Karpas-422 (cell line): ENCODE measurements around the gene NOS2. TPM values are rescaled to one million over a fixed set of nuclear protein-coding genes. Genes with fewer than 3 reads are reported as not detected.
A peak's percentile ranks its signal among the peaks of the same experiment; 100 is the strongest.
"Not testable (repeated sequence)": the region's sequence is repeated elsewhere in the genome, so short reads cannot be mapped to it uniquely, and the experiment has no call there.

Source experiments
- DNase-seq: peaks from one replicate; pipeline ENCODE4 v3.0.0-alpha.2; 2015
- H2AFZ ChIP-seq: fragments of 200-600 bp; sonication (generic); 2 replicates; pipeline ENCODE4 v1.6.1; 2014; ENCODE audit warnings: antibody characterized with exemption, low read length, mixed read lengths
- H3K27ac ChIP-seq: fragments of 200-600 bp; sonication (generic); 2 replicates; pipeline ENCODE4 v1.5.1; 2014; ENCODE audit warnings: mild to moderate bottlenecking, low read length, moderate library complexity
- H3K27me3 ChIP-seq: fragments of 200-600 bp; sonication (generic); 2 replicates; pipeline ENCODE4 v1.6.1; 2014; ENCODE audit warnings: low read length, mixed read lengths
- H3K36me3 ChIP-seq: fragments of 200-600 bp; sonication (generic); 2 replicates; pipeline ENCODE4 v1.6.1; 2014; ENCODE audit warnings: low read length, mixed read lengths; ENCODE audit not compliant: insufficient read depth
- H3K4me1 ChIP-seq: fragments of 200-600 bp; sonication (generic); 2 replicates; pipeline ENCODE4 v1.6.1; 2014; ENCODE audit warnings: mild to moderate bottlenecking, low read length, mixed read lengths
- H3K4me2 ChIP-seq: fragments of 200-600 bp; sonication (generic); 2 replicates; pipeline ENCODE4 v1.6.1; 2014; ENCODE audit warnings: low read length, low read depth, mild to moderate bottlenecking; ENCODE audit not compliant: poor library complexity, severe bottlenecking
- H3K4me3 ChIP-seq: fragments of 200-600 bp; sonication (generic); 2 replicates; pipeline ENCODE4 v1.5.1; 2014; ENCODE audit warnings: mild to moderate bottlenecking, antibody characterized with exemption, low read length, mixed read lengths
- H3K79me2 ChIP-seq: fragments of 200-600 bp; sonication (generic); 2 replicates; pipeline ENCODE4 v1.6.1; 2014; ENCODE audit warnings: mild to moderate bottlenecking, low read length, mixed read lengths
- H3K9ac ChIP-seq: fragments of 200-600 bp; sonication (generic); 2 replicates; pipeline ENCODE4 v1.6.0; 2014; ENCODE audit warnings: low read length
- H3K9me2 ChIP-seq: fragments of 200-600 bp; sonication (generic), shearing (Covaris generic); replicated peaks from 2 replicates; pipeline ENCODE4 v1.6.0; 2014; ENCODE audit warnings: mild to moderate bottlenecking, low read length, moderate library complexity; ENCODE audit not compliant: insufficient read depth
- H3K9me3 ChIP-seq: fragments of 300-700, 200-600 bp; sonication (generic); 2 replicates; pipeline ENCODE4 v1.6.1; 2014; ENCODE audit warnings: low read length, mixed read lengths
- H4K20me1 ChIP-seq: fragments of 200-600 bp; sonication (generic); 2 replicates; pipeline ENCODE4 v1.6.1; 2014; ENCODE audit warnings: mild to moderate bottlenecking, antibody characterized with exemption, low read length, low read depth; ENCODE audit not compliant: insufficient read depth
- total RNA-seq: library from RNA; depleted of rRNA; stranded (reverse); fragments of >200 nt; shearing (Covaris generic); gene quantifications from 2 replicates; pipeline ENCODE4 v1.2.3, GENCODE V29; 2014; ENCODE audit warnings: low replicate concordance

The NOS2 gene
- total RNA-seq, 1 experiment from 2014 or later = not detected

DNA sequence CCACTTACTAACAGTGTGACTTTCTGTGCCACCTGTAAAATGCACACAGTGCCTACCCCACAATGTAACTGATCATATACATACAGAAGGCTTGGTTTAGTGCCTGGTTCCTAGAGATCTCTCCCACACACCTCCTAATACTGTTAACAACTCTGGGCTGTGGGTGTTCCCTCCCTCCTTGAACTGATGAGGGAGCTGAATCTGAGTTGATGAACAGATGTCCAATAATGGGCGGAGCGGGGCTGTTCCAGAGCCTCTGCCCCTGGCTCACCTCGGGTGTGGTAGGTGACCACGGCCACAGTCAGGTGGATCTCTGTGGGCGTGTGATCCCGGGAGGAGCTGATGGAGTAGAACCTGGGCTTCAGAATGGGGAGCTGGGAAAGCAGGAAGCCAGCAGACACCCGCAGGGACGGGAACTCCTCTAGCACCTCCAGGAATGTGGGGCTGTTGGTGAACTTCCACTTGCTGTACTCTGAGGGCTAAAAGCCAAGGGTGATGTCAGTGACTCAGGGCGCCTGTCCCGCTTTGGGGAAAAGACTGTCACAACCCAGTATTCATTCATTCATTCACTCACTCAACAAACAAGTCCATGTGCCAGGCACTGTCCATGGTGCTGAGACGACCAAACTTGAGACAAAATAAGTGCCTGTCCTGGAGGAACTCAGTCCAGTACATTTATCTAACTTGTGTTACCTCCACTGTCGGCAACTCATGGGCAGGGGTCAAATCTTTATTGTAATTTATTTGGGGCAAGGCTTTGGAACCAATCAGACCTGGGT lies 37.6 kb downstream of the NOS2 start:
- DNase-seq = peak; percentile 70
- no peak overlapping the region for H3K4me2 ChIP-seq

DNA sequence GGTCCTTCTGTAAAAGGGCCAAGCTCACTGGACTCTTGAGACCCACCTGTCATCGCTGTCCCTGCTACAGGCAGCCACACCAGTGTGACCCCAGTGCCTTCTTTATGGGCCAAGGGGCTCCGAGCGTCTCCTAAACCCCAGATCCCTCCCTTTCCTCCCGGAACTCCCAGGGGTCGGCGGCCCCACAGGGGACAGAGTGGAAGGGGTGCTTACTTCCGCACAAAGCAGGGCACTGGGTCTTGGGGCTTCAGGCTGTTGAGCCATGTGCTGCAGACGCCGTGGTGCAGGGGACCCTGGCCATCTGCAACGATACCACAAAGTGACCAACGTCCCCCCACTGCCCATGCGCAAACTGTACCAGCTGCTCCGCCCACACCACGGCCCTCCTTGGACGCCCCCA lies 39.4 kb downstream of the NOS2 start:
- H3K9ac ChIP-seq, H2AFZ ChIP-seq, DNase-seq, H4K20me1 ChIP-seq, H3K79me2 ChIP-seq, H3K9me2 ChIP-seq, H3K27ac ChIP-seq, H3K4me2 ChIP-seq, H3K4me1 ChIP-seq, H3K36me3 ChIP-seq, H3K9me3 ChIP-seq, H3K4me3 ChIP-seq, H3K27me3 ChIP-seq: not testable (repeated sequence)

More for the DNA sequence above, 37.6 kb downstream of the NOS2 start:
- H3K9ac ChIP-seq = no peak overlapping the region
- no peaks in the 10 kb centered on the region for H4K20me1 ChIP-seq
- H3K4me1 ChIP-seq = no peaks in the 10 kb centered on the region
- no peaks in the 10 kb centered on the region for H3K9me2 ChIP-seq
- no peak overlapping the region for H2AFZ ChIP-seq
- H3K27ac ChIP-seq = no peak overlapping the region
- no peak overlapping the region for H3K4me3 ChIP-seq
- H3K9me3 ChIP-seq = no peaks in the 10 kb centered on the region
- H3K79me2 ChIP-seq = no peaks in the 10 kb centered on the region
- H3K27me3 ChIP-seq = no peaks in the 10 kb centered on the region
- no peaks in the 10 kb centered on the region for H3K36me3 ChIP-seq

DNA sequence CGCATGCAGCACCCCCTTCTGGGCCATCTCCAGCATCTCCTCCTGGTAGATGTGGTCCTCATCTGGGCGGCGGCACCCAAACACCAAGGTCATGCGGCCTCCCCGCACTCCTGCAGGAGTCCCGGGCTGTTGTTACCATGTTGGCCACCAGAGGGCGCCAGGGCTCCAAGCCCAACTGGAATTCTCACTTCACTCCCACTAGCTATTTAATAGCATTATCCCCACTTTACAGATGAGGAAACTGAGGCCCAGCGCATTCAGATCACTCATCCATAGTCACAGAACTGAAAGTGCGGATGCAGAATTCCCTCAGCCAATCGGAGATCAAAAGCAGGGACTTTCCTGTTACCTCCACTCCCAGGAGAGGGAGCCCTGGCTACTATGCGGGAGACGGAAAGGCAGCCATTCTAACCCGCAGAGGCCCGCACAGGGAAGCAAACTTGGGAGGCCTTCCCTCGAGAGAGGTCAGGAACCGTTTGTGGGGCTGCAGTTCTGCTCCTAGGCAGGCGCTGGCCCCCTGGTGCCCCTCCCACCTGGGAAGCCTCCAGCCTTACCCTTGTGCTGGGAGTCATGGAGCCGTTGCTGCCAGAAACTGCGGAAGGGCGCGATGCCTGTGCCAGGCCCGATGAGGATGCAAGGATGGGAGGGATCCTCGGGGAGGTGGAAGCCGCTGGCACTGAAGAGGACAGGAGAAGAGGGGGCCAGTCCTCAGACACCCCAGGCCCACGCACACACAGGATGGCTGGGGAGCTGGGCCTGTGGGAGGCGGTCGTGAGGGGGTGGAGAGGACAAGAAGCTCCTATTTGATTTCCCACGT lies 40.1 kb downstream of the NOS2 start:
- no peaks in the 10 kb centered on the region for H3K9me3 ChIP-seq
- no peaks in the 10 kb centered on the region for H4K20me1 ChIP-seq
- no peaks in the 10 kb centered on the region for H3K36me3 ChIP-seq
- no peaks in the 10 kb centered on the region for H3K27me3 ChIP-seq
- H3K27ac ChIP-seq = no peak overlapping the region
- DNase-seq = peak; percentile 84
- no peak overlapping the region for H3K4me3 ChIP-seq
- H3K4me2 ChIP-seq = no peak overlapping the region
- no peaks in the 10 kb centered on the region for H3K9me2 ChIP-seq
- H3K4me1 ChIP-seq = no peaks in the 10 kb centered on the region
- H3K9ac ChIP-seq = no peak overlapping the region
- no peak overlapping the region for H2AFZ ChIP-seq
- H3K79me2 ChIP-seq = no peaks in the 10 kb centered on the region

DNA sequence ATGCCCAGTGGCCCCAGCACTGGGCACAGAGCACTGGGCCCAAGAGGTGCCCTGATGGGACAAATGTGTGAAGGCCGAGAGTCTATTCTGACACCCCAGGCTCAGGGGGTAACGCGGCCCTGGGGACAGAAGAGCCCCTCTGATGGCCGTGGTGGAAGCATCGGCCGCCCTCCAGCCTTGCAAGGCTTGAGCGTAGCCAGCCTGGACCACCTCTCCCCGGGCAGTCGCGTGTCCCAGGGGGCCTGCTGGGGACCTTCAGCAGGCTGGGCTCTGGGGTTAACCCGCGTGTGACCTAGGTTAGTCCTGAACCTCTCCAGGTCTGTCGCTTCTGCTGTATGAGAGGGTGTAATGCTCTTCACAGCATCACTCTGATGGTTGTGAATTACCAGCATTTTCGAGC lies 40.8 kb downstream of the NOS2 start:
- no peak overlapping the region for H3K27ac ChIP-seq

DNA sequence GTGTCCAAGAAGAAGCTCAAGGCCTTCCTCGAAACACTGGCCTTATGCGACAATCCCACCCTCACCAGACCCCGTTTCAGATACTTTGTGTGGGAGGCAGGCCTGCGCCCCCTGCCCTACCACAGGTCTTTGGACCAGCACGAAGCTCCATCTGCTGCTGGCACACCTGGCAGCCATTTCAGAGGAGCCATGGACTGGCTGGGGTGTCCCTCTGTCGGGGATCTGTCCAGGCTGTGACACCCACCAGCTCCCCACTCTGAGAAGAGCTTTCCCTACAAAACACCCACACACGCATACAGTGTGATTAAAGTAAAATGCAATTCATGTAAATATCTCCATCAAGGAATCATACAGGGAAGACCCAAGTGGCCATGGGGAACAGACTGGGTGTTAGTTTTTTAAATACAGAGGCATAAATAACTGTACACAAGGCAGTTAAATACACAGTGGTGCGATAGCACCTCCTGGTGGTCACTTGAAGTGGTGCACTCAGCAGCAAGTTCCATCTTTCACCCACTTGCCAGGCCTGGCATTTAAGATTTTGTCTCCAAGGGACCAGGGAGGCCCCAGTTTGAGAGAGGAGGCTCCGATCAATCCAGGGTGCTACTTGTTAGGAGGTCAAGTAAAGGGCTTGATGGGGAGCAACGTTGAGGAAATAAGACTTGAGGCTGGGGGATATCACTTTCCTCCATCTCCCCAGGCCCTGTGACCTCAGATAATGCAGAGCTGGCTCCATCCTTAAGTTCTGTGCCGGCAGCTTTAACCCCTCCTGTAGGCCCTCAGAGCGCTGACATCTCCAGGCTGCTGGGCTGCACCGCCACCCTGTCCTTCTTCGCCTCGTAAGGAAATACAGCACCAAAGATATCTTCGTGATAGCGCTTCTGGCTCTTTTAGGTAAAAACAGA lies 43.6 kb downstream of the NOS2 start:
- DNase-seq = peak; percentile 84
- no peak overlapping the region for H3K27ac ChIP-seq
- no peaks in the 10 kb centered on the region for H3K36me3 ChIP-seq
- no peaks in the 10 kb centered on the region for H4K20me1 ChIP-seq
- no peaks in the 10 kb centered on the region for H3K27me3 ChIP-seq
- H3K9ac ChIP-seq = no peak overlapping the region
- no peaks in the 10 kb centered on the region for H3K4me1 ChIP-seq
- H3K9me3 ChIP-seq = no peaks in the 10 kb centered on the region
- no peaks in the 10 kb centered on the region for H3K79me2 ChIP-seq
- no peak overlapping the region for H2AFZ ChIP-seq
- H3K9me2 ChIP-seq = no peaks in the 10 kb centered on the region
- H3K4me3 ChIP-seq = no peak overlapping the region
- no peak overlapping the region for H3K4me2 ChIP-seq

More for the DNA sequence above, 40.8 kb downstream of the NOS2 start:
- Histone ChIP-seq H2AFZ (no peak overlapping the region), H3K4me1 (no peaks in the 10 kb centered on the region), H3K27me3 (no peaks in the 10 kb centered on the region), H3K9ac (no peak overlapping the region), H3K4me3 (no peak overlapping the region), H4K20me1 (no peaks in the 10 kb centered on the region), H3K4me2 (no peak overlapping the region), H3K9me2 (no peaks in the 10 kb centered on the region), H3K79me2 (no peaks in the 10 kb centered on the region), H3K9me3 (no peaks in the 10 kb centered on the region), H3K36me3 (no peaks in the 10 kb centered on the region)
- DNase-seq = no peak

DNA sequence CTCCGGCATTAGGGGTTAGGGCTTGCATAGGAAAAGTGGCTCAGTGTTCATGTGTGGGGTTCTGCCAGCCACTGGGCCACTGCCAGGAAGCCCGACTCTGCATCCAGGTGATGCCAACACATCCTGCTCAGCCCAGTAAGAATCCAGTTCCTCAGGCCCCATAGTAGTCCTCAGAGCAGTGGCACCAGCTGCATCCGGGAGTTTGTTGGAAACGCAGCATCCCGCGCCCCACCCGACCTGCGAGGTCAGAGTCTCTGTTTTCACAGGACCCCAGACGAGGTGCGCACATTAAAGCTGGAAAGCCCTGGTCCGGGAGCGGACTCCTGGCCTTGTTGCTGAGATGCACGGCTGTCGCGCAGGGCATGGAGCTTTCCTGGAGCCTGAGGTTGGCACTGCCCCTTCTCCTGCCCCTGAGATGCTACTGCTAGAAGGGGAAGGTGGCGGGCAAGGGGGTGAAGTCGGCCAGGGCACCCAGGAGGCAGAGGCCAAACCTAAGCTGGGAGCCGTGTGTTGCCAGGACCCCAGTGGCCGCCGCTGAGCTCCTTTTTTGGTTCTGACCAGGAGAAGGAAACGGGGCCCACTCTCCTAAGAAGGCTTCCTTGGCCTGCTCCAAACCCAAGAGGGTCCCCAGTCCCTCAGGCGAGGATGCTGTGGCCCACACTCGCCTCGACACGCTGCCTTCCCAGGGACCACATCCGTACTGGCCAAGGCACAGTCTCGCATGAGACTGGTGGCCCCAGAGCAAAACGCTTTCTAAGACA lies 44.4 kb downstream of the NOS2 start:
- Histone ChIP-seq H3K9me3 (no peaks in the 10 kb centered on the region), H3K9me2 (no peaks in the 10 kb centered on the region), H3K36me3 (no peaks in the 10 kb centered on the region), H3K27ac (no peak overlapping the region), H3K9ac (no peak overlapping the region), H3K79me2 (no peaks in the 10 kb centered on the region), H3K27me3 (no peaks in the 10 kb centered on the region), H2AFZ (no peak overlapping the region), H4K20me1 (no peaks in the 10 kb centered on the region), H3K4me3 (no peak overlapping the region), H3K4me2 (no peak overlapping the region), H3K4me1 (no peaks in the 10 kb centered on the region)
- DNase-seq = no peak

DNA sequence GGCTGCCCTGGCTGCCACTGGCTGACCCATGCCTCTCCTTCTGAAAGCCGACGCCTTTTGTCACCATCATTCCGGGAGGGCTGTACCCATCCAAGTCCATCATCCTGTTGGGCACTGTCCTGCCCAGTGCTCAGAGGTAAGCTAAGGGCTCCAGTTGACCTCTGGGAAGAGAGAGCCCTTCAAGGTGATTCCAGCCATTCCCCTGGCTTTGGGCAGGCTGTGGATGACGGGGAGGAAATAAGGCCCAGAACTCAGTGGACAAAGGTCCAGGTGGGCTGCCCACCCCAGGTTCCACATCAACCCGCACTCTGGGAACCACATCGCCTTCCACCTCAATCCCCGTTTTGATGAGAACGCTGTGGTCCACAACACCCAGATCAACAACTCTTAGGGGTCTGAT lies 45.8 kb downstream of the NOS2 start:
- Histone ChIP-seq H2AFZ (no peak overlapping the region), H3K27me3 (no peaks in the 10 kb centered on the region), H3K9me3 (no peaks in the 10 kb centered on the region), H3K36me3 (no peaks in the 10 kb centered on the region), H3K79me2 (no peaks in the 10 kb centered on the region), H3K9ac (no peak overlapping the region), H3K27ac (no peak overlapping the region), H3K4me3 (no peak overlapping the region), H3K4me1 (no peaks in the 10 kb centered on the region), H3K4me2 (no peak overlapping the region), H3K9me2 (no peaks in the 10 kb centered on the region), H4K20me1 (no peaks in the 10 kb centered on the region)
- no peak for DNase-seq
